ENCODE data around the gene EML1.

DNA sequence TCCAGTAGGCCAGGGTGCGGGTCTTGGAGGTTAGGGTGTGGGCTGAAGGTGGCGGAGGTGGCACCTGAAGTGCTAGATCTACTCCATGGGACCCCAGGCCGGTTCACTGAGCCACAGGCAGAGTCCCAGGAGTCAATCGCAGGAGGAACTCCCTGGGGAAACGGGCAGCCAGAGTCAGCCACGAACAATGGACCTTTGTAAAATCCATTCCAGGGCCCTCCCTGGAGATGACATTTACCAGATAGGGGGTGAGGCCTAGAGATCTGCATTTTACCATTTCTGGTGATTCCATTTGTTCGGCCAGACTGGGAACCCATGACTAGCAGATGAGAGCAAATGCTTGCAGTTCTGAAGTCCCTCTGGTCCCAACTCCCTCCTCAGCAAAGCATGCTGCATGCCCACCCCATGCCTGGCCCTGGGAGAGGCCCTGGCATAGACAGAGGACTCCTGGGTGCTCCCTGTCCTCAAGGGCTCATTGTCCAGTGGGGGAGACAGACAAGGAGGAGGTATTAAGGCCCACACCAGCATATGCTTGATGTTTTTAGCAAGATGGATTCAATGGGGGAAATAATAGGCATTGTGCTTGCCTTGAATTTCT is 115.5 kb downstream of the EML1 start:
- no peak for TF ChIP-seq CTCF (IDR thresholded peaks at IDR 0.05 in 4 of 5, conservative IDR thresholded peaks at IDR 0.05 in 1 of 5)
- TF ChIP-seq POLR2A (IDR thresholded peaks at IDR 0.05), result no peak

Data from gastrocnemius medialis (tissue), 4 donors.